GM21447 (cell line): Measurements from ENCODE around the gene RABGAP1.

Experiments
- ATAC-seq: cut with Tn5 transposase; IDR thresholded peaks from one replicate; pipeline ENCODE4 v1.9.1; 2021; ENCODE audit not compliant: unreplicated experiment

RABGAP1 gene

GRCh38 chr9:123044586-123044985, 103.8 kb downstream of the RABGAP1 start:
- ATAC-seq: no peak

GRCh38 chr9:123046406-123047195, 105.8 kb downstream of the RABGAP1 start:
- ATAC-seq: no peak

DNA sequence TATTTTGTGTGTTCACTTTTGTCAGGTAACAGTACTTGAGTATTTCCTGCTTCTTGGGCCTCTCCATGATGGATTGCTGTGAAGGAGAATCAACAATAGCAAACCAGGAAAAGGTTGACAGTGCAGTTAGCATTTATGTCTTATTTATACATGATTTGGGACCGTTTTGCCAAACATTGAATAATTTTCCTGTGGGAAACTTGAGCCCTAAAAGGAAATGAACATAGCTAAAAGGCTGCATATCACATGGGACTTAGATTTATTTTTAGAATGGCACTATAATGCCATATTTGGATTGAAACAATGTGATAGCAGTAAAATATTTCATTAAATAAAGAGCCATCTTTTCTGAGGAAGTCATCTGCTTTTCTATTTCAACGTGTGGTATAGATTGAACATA, 107.9 kb downstream of the RABGAP1 start:
- ATAC-seq: no peak

DNA sequence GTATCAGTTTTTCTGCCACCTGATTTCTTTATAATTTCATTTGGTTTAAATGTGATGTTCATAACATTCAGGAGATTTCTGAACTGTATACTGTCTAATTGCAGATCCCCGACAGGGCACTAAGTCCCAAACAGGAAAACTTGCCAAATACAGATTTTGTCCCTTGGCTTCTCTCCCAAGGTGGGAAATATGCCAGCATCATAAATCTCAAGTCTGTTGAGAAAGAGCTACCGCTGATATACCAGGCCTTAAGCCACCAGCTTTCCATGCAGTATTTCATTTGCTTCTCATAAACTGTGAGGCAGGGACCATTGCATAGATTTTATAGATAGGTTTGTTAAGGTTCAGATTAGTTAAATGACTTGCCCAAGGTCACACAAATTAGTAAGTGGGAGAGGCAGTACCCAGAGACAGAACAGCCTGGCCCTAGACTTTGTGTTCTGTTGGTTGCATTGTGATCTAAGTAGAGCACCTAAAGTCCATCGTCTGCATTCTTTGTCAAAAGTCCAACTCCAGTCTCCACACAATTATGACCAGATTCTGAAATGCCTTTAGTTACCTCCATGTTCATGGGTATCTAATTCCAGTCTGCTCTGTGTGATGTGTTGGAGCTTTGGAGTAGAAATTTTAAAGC, 108.9 kb downstream of the RABGAP1 start:
- no peak for ATAC-seq

DNA sequence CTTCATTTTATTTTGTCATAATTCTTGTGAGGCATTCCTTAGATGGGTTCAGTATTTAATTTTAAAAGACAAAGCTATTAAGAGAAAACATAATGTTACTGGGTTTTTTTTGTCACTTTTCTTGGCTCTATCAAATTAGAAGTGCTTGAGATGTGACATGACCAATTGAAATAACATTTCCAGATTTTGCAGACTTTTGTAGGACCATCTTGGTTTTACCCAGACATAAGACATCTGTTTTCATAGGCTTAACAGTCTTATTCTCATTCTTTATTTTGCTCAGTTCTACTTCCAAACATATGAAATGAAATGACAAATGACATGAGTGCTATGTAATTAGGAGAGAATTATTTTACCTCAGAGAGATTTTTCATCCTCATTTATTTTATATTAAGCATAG, 112.2 kb downstream of the RABGAP1 start:
- no peak for ATAC-seq

GRCh38 chr9:123053711-123054110, 112.9 kb downstream of the RABGAP1 start:
- ATAC-seq: no peak

DNA sequence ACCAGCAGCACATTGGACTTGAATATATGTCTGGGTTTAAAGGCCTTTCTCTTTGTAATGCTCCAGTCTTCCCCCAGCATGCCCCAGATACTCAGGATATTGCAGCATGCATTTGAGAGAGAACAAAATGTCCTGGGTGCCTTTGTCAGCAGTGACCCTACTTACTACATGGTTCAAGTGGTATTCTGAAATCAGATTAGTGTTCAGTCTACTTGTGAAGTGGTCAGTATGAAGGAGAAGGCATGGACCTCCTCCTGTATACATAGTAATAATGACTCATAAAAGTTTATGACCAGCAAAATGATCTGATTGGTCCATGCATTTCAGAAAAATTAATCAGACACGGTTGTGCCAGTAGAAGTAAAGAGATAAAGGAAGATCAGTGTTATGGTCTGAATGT, 118.0 kb downstream of the RABGAP1 start:
- ATAC-seq: no peak

DNA sequence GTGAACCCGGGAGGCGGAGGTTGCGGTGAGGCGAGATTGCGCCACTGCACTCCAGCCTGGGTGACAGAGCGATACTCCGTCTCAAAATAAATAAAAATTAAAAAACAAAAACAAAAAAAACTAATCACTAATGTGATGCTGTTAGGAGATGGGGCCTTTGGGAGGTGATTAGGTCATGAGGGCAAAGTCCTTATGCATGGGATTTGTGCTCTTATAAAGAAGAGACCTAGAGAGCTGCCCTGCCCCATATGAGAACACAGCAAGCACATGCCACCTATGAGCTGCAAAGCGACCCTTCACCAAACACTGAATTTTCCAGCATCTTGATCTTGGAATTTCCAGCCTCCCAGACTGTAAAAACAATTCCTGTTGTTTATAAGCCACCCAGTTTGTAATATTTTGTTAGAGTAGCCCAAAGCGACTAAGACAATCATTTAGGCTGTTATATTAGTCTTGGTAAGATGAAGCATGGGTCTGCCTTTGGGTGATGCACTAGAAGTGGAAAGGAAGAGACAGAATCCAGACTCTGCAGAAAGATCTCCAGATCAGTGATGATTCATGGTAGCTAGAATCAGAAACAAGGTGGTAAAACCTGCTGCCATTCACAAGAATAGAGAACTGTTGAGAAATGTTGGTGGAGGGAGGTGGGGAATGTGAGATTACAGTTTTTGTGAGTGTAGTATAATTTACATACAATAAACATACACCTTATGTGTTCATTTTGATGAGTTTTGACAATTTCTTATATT, 118.8 kb downstream of the RABGAP1 start:
- no peak for ATAC-seq

GRCh38 chr9:123061216-123061615, 120.4 kb downstream of the RABGAP1 start:
- ATAC-seq: no peak

GRCh38 chr9:123062351-123063176, 121.7 kb downstream of the RABGAP1 start:
- ATAC-seq: no peak

DNA sequence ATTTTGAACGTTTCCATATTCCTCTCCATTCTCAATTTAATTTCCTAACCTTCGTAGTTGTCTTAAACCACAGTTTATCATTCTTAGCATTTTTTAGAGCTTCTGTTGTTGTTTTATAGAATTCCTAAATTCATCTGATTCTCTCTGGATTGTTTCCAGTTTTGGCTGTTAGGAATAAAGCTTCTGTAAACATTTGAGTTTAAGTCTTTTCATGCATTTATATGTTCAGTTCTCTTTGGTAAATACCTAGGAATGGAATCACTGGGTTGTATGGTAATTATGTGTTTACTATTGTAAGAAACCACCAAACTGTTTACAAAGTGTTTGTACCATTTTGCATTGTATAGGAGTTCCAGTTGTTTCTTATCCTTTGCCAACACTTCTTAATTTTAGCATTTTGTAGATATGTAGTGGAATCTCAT, 122.4 kb downstream of the RABGAP1 start:
- ATAC-seq: no peak

GRCh38 chr9:123063896-123064295, 123.1 kb downstream of the RABGAP1 start:
- ATAC-seq: no peak

GRCh38 chr9:123064716-123065115, 123.9 kb downstream of the RABGAP1 start:
- ATAC-seq: no peak

GRCh38 chr9:123065196-123065595, 124.4 kb downstream of the RABGAP1 start:
- ATAC-seq: no peak

DNA sequence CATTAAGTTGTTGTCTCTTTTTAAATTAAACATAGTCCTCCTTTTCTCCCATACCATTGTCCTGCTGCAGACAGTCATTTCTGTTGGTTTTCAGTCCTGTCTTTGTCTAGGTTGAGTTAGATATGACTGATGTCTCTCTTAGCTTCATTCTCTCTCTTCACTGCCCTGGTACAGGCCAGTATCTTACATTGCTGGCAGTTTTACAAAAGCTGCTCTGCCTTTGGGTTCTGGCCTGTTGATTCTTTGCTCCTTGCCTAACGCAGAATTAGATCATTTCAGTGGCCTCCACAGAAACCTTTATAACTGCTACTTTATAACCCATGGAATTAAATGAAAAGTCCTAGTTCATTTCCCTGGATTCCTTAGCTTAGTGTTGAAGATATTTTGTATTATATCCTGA, 126.3 kb downstream of the RABGAP1 start:
- no peak for ATAC-seq

DNA sequence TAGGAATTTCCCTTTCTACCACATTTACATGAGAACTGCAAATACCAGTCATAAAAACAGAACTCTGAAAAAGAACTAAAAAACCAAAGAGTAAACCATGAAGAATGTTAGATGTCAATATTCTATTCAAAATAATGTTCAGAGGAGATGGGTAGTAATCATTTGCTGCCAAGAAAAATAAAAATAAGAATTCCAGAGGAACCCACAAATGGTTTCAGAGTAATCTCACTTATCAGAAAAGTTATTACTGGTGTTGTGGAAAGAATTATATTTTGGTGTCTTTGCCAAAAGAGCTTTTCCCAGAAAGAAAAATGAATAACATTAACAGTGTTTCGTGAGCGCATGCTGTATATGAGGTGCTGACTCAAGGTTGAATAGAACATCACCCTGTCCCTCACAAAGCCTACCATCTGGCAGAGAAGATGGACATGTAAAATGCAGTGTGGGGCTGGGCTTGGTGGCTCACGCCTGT, 128.2 kb downstream of the RABGAP1 start:
- ATAC-seq: no peak

- ATAC-seq: no peak
These were observed 129.4 kb downstream of the RABGAP1 start for GRCh38 chr9:123070198-123070597.

DNA sequence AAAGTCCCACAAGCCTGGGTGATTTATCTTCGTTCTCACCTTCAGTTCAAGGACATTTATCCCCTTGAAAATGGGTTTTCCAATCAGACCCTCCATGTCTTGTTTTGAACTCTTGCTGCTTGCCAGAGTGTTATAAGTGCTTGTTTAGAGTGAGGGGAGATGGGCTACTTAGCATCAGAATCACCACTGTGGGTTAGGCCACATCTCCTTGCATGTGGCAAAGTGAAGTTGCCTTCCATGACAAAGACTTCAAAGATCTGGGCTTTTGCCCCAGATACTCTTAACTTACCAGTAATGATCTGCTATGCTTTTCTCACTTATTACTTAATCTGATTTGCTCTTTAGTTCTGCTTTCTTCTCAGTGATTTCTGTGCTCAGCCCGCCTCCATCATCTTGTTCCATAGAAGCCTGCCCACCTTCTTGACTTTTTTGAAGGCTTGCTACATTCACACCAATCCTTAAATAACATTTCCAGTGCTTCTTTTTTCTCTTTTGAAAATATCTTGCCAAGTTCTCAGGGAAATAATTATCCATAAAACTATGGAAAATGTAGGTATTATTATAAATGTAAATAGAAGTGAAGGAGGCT, 131.7 kb downstream of the RABGAP1 start:
- no peak for ATAC-seq

DNA sequence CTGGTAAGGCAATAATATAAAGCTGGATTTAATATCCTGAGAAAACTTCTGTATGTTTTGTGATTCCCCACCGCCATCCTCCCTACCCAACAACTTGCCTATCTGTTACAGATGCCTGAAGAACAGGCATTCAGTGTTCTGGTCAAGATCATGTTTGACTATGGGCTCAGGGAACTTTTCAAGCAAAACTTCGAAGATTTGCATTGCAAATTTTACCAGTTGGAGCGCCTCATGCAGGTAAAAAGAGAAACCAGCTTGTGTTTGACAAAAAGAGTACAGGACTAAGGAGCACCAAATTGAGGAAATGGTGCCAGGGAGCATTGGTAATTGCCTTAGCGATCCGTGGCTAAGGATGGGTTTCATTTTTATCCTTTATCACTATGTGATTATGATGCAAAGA, 132.6 kb downstream of the RABGAP1 start:
- no peak for ATAC-seq

DNA sequence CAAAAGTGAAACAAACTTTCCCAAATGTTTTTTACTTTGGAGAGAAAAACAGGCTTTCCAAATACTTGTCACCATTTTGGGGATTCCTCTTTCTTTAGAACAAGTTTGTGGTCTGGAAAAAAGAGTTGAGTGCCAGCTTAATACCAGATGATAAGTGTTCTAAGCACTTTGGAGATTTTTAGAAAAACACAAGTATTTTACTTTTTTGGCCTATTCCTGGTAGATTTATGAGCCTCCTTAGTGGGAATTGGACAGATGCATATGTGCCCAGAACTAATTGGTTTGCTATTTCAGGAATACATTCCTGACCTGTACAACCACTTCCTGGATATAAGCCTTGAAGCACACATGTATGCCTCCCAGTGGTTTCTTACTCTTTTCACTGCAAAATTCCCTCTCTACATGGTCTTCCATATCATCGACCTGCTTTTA, 133.2 kb downstream of the RABGAP1 start:
- no peak for ATAC-seq

DNA sequence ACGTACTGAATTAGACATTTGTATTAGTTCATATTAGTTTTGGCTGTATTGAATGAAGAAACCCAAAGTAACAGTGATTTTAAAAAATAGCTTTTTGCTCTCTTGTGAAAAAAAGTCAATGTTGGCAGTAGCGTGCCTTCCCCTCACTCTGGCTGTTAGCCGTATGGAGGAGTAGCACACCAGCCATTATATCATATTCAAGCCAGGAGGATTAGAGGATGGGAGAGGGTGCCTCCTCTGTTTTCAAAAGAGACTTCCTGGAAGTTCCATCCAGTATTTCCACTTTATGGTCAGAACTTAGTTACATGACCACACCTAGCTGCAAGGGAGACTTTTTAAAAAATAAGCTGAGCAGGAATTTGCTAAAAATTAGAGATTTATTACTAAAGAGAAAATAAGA, 133.8 kb downstream of the RABGAP1 start:
- no peak for ATAC-seq
